Neural cell (in vitro differentiated cells): ENCODE data around the gene HSD3B7. TPM values are rescaled to one million over a fixed set of nuclear protein-coding genes. Genes with fewer than 3 reads are reported as not detected.

Source experiments
- H2AFZ ChIP-seq: fragments of 200-600, 300-800 bp; sonication (generic), shearing (Covaris generic); 2 replicates; pipeline ENCODE4 v1.6.0; 2014; ENCODE audit warnings: low read depth, mild to moderate bottlenecking, antibody characterized with exemption, low read length, moderate library complexity
- H3F3A ChIP-seq: fragments of 200-600 bp; shearing (Covaris generic); 2 replicates; pipeline ENCODE4 v1.6.1; 2016; ENCODE audit warnings: mild to moderate bottlenecking, moderate library complexity, mixed read lengths, antibody characterized with exemption, low read length; ENCODE audit not compliant: insufficient read depth, poor library complexity, severe bottlenecking
- H3K27ac ChIP-seq: fragments of 200-600, 300-800 bp; sonication (generic), shearing (Covaris generic); 2 replicates; pipeline ENCODE4 v1.5.1; 2014; ENCODE audit warnings: mild to moderate bottlenecking, low read length, moderate library complexity
- H3K27me3 ChIP-seq: fragments of 300-800, 200-600 bp; sonication (generic), shearing (Covaris generic); 2 replicates; pipeline ENCODE4 v1.6.0; 2014; ENCODE audit warnings: mild to moderate bottlenecking, low read depth, low read length, moderate library complexity; ENCODE audit not compliant: insufficient read depth
- H3K36me3 ChIP-seq: fragments of 300-800, 200-600 bp; sonication (generic), shearing (Covaris generic); 2 replicates; pipeline ENCODE4 v1.5.1; 2014; ENCODE audit warnings: mild to moderate bottlenecking, antibody characterized with exemption, low read length, moderate library complexity; ENCODE audit not compliant: insufficient read depth
- H3K4me2 ChIP-seq: fragments of 300-800, 200-600 bp; sonication (generic), shearing (Covaris generic); 2 replicates; pipeline ENCODE4 v1.6.0; 2014; ENCODE audit warnings: mild to moderate bottlenecking, low read length
- H3K4me3 ChIP-seq: fragments of 300-800, 200-600 bp; sonication (generic), shearing (Covaris generic); 2 replicates; pipeline ENCODE4 v1.5.1; 2014; ENCODE audit warnings: mild to moderate bottlenecking, low read length, moderate library complexity
- H3K79me2 ChIP-seq: fragments of 200-600 bp; shearing (Covaris generic); replicated peaks from 2 replicates; pipeline ENCODE4 v1.6.0; 2014; ENCODE audit warnings: mild to moderate bottlenecking, low read length, moderate library complexity; ENCODE audit not compliant: insufficient read depth
- H3K9ac ChIP-seq: fragments of 300-800, 200-600 bp; sonication (generic), shearing (Covaris generic); 2 replicates; pipeline ENCODE4 v1.6.1; 2016; ENCODE audit warnings: mild to moderate bottlenecking, low read length, mixed read lengths
- H3K9me2 ChIP-seq: fragments of 200-600 bp; shearing (Covaris generic); 2 replicates; pipeline ENCODE4 v1.6.1; 2016; ENCODE audit warnings: mild to moderate bottlenecking, low read length, mixed read lengths; ENCODE audit not compliant: insufficient read depth
- H3K9me3 ChIP-seq: fragments of 200-600, 300-800 bp; sonication (generic), shearing (Covaris generic); 2 replicates; pipeline ENCODE4 v1.6.1; 2016; ENCODE audit warnings: mild to moderate bottlenecking, mixed run types, low read length, moderate library complexity, mixed read lengths
- H4K20me1 ChIP-seq: fragments of 200-600 bp; shearing (Covaris generic); 2 replicates; pipeline ENCODE4 v1.6.1; 2016; ENCODE audit warnings: mild to moderate bottlenecking, mixed run types; ENCODE audit not compliant: insufficient read depth
- EP300 ChIP-seq: fragments of 450-650 bp; conservative IDR thresholded peaks from 2 replicates; pipeline ENCODE4 v1.6.1; 2014; ENCODE audit warnings: antibody characterized with exemption, mild to moderate bottlenecking, moderate library complexity; ENCODE audit not compliant: poor library complexity, severe bottlenecking
- EZH2 ChIP-seq: fragments of 200-600, 300-800 bp; shearing (Covaris generic), sonication (generic); IDR thresholded peaks from 2 replicates; pipeline ENCODE4 v1.6.1; 2014; ENCODE audit warnings: antibody characterized with exemption, low read length, borderline replicate concordance, mild to moderate bottlenecking; ENCODE audit not compliant: insufficient read depth, poor library complexity, severe bottlenecking
- MXI1 ChIP-seq: fragments of 450-650 bp; conservative IDR thresholded peaks from 2 replicates; pipeline ENCODE4 v1.6.1; 2014; ENCODE audit warnings: antibody characterized with exemption, mild to moderate bottlenecking; ENCODE audit not compliant: poor library complexity, severe bottlenecking
- POLR2AphosphoS5 ChIP-seq: IDR thresholded peaks from 2 replicates; pipeline ENCODE4 v1.6.1; 2012
- RAD21 ChIP-seq: fragments of 450-650 bp; conservative IDR thresholded peaks from 2 replicates; pipeline ENCODE4 v1.6.1; 2014; ENCODE audit warnings: antibody characterized with exemption, mild to moderate bottlenecking, moderate library complexity
- SMC3 ChIP-seq: fragments of 450-650 bp; conservative IDR thresholded peaks from 2 replicates; pipeline ENCODE4 v1.6.1; 2014; ENCODE audit warnings: antibody characterized with exemption, mild to moderate bottlenecking, moderate library complexity; ENCODE audit not compliant: poor library complexity
- TAF1 ChIP-seq: IDR thresholded peaks from 2 replicates; pipeline ENCODE4 v1.6.1; 2012; ENCODE audit warnings: low read depth
- polyA plus RNA-seq: library from polyadenylated mRNA; depleted of rRNA; stranded (reverse); fragments of >200 nt; gene quantifications from 2 replicates; pipeline ENCODE4 v1.2.3, GENCODE V29; 2014
- TF ChIP-seq, protein P1 (sequence below): IDR thresholded peaks from 2 replicates; pipeline ENCODE4 v1.6.1; 2012; ENCODE audit warnings: borderline replicate concordance
- TF ChIP-seq, protein P2 (sequence below): fragments of 450-650 bp; IDR thresholded peaks from 2 replicates; pipeline ENCODE4 v1.5.1; 2014; ENCODE audit warnings: antibody characterized with exemption, mild to moderate bottlenecking, moderate library complexity; ENCODE audit not compliant: poor library complexity, severe bottlenecking

The HSD3B7 gene
- polyA plus RNA-seq, 1 donor from 2014 or later, result 3.4 TPM

DNA sequence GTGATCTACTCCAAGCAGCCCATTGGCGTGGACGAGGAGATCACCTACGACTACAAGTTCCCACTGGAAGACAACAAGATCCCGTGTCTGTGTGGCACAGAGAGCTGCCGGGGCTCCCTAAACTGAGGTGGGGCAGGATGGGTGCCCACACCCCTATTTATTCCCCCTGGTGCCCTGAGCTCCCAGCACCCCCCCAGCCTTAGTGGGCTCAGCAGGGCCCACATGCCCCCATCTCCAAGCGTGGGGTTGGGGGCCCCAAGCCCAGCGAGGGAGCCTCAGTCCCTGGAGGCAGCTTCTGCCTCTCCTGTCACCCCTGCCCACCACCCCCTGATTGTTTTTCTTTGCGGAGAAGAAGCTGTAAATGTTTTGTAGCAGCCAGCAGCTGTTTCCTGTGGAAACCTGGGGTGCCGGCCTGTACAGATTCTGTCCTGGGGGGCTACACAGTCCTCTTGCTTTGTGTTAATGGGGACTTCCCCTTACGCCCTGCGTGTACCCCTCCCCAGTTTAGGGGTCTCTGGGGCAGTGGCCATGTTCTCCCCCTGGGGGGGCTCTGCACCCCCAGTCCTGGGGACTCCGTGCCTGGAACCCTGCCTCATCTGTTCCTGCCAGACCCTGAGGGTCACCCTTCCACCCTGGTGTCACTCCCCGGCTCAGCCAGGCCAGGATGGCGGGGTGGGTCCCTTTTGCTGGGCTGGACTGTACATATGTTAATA, 953 bp upstream of the HSD3B7 start:
- Histone ChIP-seq H3K9ac (no peak overlapping the region), H4K20me1 (no peaks in the 10 kb centered on the region), H3K4me3 (no peak overlapping the region), H2AFZ (no peak overlapping the region), H3K27me3 (no peaks in the 10 kb centered on the region), H3K36me3 (no peaks in the 10 kb centered on the region), H3K79me2 (no peaks in the 10 kb centered on the region), H3K4me2 (no peak overlapping the region), H3K27ac (no peak overlapping the region), H3K9me2 (no peaks in the 10 kb centered on the region), H3K9me3 (no peaks in the 10 kb centered on the region), H3F3A (no peaks in the 10 kb centered on the region)
- TF ChIP-seq MXI1, result no peak
- no peak for TF ChIP-seq SMC3
- TF ChIP-seq, protein P1, sequence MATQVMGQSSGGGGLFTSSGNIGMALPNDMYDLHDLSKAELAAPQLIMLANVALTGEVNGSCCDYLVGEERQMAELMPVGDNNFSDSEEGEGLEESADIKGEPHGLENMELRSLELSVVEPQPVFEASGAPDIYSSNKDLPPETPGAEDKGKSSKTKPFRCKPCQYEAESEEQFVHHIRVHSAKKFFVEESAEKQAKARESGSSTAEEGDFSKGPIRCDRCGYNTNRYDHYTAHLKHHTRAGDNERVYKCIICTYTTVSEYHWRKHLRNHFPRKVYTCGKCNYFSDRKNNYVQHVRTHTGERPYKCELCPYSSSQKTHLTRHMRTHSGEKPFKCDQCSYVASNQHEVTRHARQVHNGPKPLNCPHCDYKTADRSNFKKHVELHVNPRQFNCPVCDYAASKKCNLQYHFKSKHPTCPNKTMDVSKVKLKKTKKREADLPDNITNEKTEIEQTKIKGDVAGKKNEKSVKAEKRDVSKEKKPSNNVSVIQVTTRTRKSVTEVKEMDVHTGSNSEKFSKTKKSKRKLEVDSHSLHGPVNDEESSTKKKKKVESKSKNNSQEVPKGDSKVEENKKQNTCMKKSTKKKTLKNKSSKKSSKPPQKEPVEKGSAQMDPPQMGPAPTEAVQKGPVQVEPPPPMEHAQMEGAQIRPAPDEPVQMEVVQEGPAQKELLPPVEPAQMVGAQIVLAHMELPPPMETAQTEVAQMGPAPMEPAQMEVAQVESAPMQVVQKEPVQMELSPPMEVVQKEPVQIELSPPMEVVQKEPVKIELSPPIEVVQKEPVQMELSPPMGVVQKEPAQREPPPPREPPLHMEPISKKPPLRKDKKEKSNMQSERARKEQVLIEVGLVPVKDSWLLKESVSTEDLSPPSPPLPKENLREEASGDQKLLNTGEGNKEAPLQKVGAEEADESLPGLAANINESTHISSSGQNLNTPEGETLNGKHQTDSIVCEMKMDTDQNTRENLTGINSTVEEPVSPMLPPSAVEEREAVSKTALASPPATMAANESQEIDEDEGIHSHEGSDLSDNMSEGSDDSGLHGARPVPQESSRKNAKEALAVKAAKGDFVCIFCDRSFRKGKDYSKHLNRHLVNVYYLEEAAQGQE, result no peak
- TF ChIP-seq POLR2AphosphoS5, result no peak
- TF ChIP-seq EZH2, result no peak
- TF ChIP-seq, protein P2, sequence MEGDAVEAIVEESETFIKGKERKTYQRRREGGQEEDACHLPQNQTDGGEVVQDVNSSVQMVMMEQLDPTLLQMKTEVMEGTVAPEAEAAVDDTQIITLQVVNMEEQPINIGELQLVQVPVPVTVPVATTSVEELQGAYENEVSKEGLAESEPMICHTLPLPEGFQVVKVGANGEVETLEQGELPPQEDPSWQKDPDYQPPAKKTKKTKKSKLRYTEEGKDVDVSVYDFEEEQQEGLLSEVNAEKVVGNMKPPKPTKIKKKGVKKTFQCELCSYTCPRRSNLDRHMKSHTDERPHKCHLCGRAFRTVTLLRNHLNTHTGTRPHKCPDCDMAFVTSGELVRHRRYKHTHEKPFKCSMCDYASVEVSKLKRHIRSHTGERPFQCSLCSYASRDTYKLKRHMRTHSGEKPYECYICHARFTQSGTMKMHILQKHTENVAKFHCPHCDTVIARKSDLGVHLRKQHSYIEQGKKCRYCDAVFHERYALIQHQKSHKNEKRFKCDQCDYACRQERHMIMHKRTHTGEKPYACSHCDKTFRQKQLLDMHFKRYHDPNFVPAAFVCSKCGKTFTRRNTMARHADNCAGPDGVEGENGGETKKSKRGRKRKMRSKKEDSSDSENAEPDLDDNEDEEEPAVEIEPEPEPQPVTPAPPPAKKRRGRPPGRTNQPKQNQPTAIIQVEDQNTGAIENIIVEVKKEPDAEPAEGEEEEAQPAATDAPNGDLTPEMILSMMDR, result no peak
- TF ChIP-seq RAD21, result no peak
- TF ChIP-seq EP300, result no peak
- no peak for TF ChIP-seq TAF1

DNA sequence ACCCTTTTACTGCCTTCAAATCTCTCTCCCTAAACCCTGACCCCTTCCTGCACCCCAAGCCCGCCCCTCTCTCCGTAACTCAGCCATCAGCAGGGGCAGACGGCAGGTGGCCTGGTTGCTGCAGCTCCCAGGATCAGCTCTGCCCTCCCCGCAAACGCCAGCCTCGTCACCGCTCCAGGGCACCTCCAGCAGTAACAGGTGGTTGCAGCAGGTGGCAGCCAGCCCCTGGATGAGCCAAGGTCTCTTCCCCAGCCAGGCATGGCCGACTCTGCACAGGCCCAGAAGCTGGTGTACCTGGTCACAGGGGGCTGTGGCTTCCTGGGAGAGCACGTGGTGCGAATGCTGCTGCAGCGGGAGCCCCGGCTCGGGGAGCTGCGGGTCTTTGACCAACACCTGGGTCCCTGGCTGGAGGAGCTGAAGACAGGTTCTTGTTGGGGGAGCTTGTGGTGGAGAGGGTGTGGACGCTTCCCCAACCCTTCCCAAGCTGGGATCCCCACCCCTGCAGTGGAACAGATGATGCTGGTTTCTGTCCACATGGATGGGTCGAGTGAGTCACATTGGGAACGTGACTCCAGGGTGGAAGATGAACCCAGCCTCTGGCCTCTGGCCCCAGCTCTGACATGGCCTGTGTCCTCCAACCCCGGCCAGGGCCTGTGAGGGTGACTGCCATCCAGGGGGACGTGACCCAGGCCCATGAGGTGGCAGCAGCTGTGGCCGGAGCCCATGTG, 558 bp downstream of the HSD3B7 start:
- Histone ChIP-seq H3F3A (no peaks in the 10 kb centered on the region), H4K20me1 (no peaks in the 10 kb centered on the region), H3K27ac (no peak overlapping the region), H3K4me3 (no peak overlapping the region), H3K4me2 (no peak overlapping the region), H3K79me2 (no peaks in the 10 kb centered on the region), H3K9ac (no peak overlapping the region), H3K36me3 (no peaks in the 10 kb centered on the region), H3K9me3 (no peaks in the 10 kb centered on the region), H2AFZ (no peak overlapping the region), H3K27me3 (no peaks in the 10 kb centered on the region), H3K9me2 (no peaks in the 10 kb centered on the region)
- no peak for TF ChIP-seq SMC3
- TF ChIP-seq TAF1, result no peak
- TF ChIP-seq MXI1, result no peak
- TF ChIP-seq EP300, result no peak
- TF ChIP-seq, protein P1, result no peak
- no peak for TF ChIP-seq RAD21
- no peak for TF ChIP-seq POLR2AphosphoS5
- TF ChIP-seq, protein P2, result no peak
- TF ChIP-seq EZH2, result no peak
